ENCODE measurements around the gene CRYL1.

CRYL1 gene

DNA sequence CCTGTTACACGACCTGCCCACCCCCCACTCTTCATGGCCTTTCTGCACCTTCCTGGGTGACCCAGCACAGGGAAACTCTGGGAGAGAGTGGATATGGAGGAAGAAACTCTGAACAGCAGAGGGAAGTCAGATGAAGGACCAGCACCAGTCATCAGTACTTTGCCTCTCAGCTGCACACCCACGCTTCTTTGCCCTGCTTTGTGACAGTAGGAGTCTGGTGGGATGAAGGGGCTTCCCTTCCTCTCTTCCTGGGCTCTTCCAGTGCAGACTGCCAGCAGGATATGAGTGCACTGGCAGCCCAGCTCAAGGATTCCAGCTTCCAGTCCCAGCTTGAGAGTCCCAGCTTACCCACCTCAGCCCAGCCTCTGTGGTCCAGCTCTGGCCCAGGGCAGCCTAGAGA, 68.9 kb downstream of the CRYL1 start:
- Histone ChIP-seq H3K27me3 (ENCODE audit: control insufficient read depth, insufficient read depth, low read length) (no peaks in the 10 kb centered on the region), H3K4me3 (ENCODE audit: low read depth, low read length) (no peak overlapping the region), H3K36me3 (ENCODE audit: control insufficient read depth, insufficient read depth, low read length) (no peaks in the 10 kb centered on the region), H3K9ac (no peak overlapping the region), H3K79me2 (no peaks in the 10 kb centered on the region), H3K27ac (no peak overlapping the region), H3K4me2 (ENCODE audit: low read length) (no peak overlapping the region), H2AFZ (no peak overlapping the region), H3K4me1 (no peaks in the 10 kb centered on the region), H3K9me3 (ENCODE audit: control insufficient read depth, low read length) (no peaks in the 10 kb centered on the region)
- TF ChIP-seq, protein P1, sequence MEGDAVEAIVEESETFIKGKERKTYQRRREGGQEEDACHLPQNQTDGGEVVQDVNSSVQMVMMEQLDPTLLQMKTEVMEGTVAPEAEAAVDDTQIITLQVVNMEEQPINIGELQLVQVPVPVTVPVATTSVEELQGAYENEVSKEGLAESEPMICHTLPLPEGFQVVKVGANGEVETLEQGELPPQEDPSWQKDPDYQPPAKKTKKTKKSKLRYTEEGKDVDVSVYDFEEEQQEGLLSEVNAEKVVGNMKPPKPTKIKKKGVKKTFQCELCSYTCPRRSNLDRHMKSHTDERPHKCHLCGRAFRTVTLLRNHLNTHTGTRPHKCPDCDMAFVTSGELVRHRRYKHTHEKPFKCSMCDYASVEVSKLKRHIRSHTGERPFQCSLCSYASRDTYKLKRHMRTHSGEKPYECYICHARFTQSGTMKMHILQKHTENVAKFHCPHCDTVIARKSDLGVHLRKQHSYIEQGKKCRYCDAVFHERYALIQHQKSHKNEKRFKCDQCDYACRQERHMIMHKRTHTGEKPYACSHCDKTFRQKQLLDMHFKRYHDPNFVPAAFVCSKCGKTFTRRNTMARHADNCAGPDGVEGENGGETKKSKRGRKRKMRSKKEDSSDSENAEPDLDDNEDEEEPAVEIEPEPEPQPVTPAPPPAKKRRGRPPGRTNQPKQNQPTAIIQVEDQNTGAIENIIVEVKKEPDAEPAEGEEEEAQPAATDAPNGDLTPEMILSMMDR (IDR thresholded peaks at IDR 0.05), result no peak

DNA sequence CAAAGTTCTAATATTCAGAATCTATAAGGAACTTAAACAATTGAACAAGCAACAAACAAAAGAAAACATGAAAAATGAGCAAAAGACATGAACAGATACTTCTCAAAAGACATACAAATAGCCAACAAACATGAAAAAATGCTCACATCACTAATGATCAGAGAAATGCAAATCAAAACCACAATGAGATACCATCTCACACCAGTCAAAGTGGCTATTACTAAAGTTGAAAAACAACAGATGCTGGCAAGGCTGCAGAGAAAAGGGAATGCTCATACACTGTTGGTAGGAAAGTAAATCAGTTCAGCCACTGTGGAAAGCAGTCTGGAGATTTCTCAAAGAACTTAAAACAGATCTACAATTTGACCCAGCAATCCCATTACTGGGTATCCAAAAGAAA, 74.3 kb downstream of the CRYL1 start:
- Histone ChIP-seq H3K4me2 (ENCODE audit: low read length) (no peak overlapping the region), H3K9me3 (ENCODE audit: control insufficient read depth, low read length) (no peaks in the 10 kb centered on the region), H3K27me3 (ENCODE audit: control insufficient read depth, insufficient read depth, low read length) (no peaks in the 10 kb centered on the region), H3K27ac (no peak overlapping the region), H3K79me2 (no peaks in the 10 kb centered on the region), H2AFZ (no peak overlapping the region), H3K4me3 (ENCODE audit: low read depth, low read length) (no peak overlapping the region), H3K4me1 (no peaks in the 10 kb centered on the region), H3K9ac (no peak overlapping the region), H3K36me3 (ENCODE audit: control insufficient read depth, insufficient read depth, low read length) (no peaks in the 10 kb centered on the region)
- TF ChIP-seq, protein P1 (IDR thresholded peaks at IDR 0.05), result no peak

DNA sequence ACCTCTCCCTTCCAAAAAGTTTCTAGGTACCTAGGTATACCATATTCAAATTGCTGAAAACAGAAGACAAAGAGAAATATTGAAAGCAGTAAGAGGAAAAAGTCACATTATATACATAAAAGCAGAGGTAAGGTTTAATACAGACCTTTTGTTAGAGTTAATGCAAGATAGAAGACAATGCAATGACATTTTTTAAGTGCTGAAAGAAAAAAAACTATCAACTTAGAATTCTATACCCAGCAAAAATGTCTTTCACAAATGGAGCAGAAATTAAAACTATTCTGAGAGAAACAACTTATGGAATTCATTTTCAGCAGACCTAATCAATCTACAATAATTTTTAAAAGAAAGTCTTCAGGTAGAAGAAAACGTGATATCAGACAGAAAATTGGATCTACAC, 77.2 kb downstream of the CRYL1 start:
- no peaks in the 10 kb centered on the region for H3K9me3 ChIP-seq (ENCODE audit: control insufficient read depth, low read length)
- TF ChIP-seq, protein P1 (IDR thresholded peaks at IDR 0.05), result no peak

DNA sequence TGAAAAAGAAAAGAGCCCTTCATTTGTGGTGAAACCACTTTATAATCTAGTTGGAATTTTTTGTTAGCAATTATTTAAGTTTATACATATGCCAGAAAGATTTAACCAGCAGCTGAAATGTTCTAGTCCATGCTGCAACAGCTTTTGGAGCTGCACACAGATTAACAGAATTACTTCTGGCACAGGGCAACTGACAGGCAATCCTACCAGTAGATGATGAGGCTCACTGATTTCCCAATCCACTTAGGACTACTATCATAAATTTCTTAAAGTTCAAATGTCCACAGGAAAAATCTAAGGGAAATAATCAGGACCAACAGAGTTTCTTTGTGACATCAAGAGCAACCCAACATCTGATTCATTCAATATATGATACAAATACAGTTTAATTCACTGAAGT, 78.8 kb downstream of the CRYL1 start:
- H2AFZ ChIP-seq, result no peak overlapping the region
- no peak overlapping the region for H3K27ac ChIP-seq
- no peaks in the 10 kb centered on the region for H3K79me2 ChIP-seq
- TF ChIP-seq, protein P1 (IDR thresholded peaks at IDR 0.05), result no peak
- no peaks in the 10 kb centered on the region for H3K36me3 ChIP-seq (ENCODE audit: control insufficient read depth, insufficient read depth, low read length)
- no peaks in the 10 kb centered on the region for H3K4me1 ChIP-seq
- no peak overlapping the region for H3K9ac ChIP-seq
- no peak overlapping the region for H3K4me2 ChIP-seq (ENCODE audit: low read length)
- H3K9me3 ChIP-seq (ENCODE audit: control insufficient read depth, low read length), result no peaks in the 10 kb centered on the region
- H3K27me3 ChIP-seq (ENCODE audit: control insufficient read depth, insufficient read depth, low read length), result no peaks in the 10 kb centered on the region
- H3K4me3 ChIP-seq (ENCODE audit: low read depth, low read length), result no peak overlapping the region

More for the DNA sequence above, 77.2 kb downstream of the CRYL1 start:
- no peak overlapping the region for H3K9ac ChIP-seq
- no peak overlapping the region for H3K4me3 ChIP-seq (ENCODE audit: low read depth, low read length)
- H3K4me1 ChIP-seq, result no peaks in the 10 kb centered on the region
- H3K27me3 ChIP-seq (ENCODE audit: control insufficient read depth, insufficient read depth, low read length), result no peaks in the 10 kb centered on the region
- no peak overlapping the region for H2AFZ ChIP-seq
- H3K4me2 ChIP-seq (ENCODE audit: low read length), result no peak overlapping the region
- H3K79me2 ChIP-seq, result no peaks in the 10 kb centered on the region
- no peaks in the 10 kb centered on the region for H3K36me3 ChIP-seq (ENCODE audit: control insufficient read depth, insufficient read depth, low read length)
- H3K27ac ChIP-seq, result no peak overlapping the region

DNA sequence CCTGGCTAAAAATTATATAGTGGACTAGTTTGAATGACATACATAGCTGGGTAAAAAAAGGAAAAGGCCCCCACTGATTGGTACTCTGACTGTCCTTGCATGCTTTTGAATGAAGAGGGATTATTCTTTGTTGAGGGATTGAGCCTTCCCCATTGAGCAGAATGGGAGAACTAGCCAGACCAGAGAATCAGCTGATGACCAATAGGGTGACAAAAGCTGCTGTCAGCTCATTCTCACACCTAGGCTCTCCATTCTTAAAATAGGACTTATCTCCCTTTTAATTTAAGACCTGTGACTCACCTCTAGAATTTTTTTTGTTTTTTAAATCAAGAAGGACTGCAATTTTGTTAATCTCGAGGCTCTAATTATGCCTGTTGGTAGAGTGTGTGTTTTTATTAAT, 79.3 kb downstream of the CRYL1 start:
- Histone ChIP-seq H3K36me3 (ENCODE audit: control insufficient read depth, insufficient read depth, low read length) (no peaks in the 10 kb centered on the region), H3K4me1 (no peaks in the 10 kb centered on the region), H3K27me3 (ENCODE audit: control insufficient read depth, insufficient read depth, low read length) (no peaks in the 10 kb centered on the region), H3K9ac (no peak overlapping the region), H3K27ac (no peak overlapping the region), H3K4me3 (ENCODE audit: low read depth, low read length) (no peak overlapping the region), H2AFZ (no peak overlapping the region), H3K79me2 (no peaks in the 10 kb centered on the region), H3K4me2 (ENCODE audit: low read length) (no peak overlapping the region), H3K9me3 (ENCODE audit: control insufficient read depth, low read length) (no peaks in the 10 kb centered on the region)
- TF ChIP-seq, protein P1 (IDR thresholded peaks at IDR 0.05), result no peak

Data from parathyroid adenoma (tissue), 2 donors.